Sigmoid colon (tissue), 7 donors: ENCODE measurements around the gene ADAM33. TPM values are rescaled to one million over a fixed set of nuclear protein-coding genes. Genes with fewer than 3 reads are reported as not detected.

Source experiments
- DNase-seq: peaks from one replicate; pipeline ENCODE4 v3.0.0-alpha.2; 2019
- H3K27ac ChIP-seq, 4 donors: fragments of 200-600 bp; sonication (generic); one replicate each; pipeline ENCODE4 v1.5.1; 2016 to 2019; ENCODE audit warnings: mild to moderate bottlenecking in 1 of 4
- H3K27me3 ChIP-seq, 3 donors: fragments of 200-600 bp; sonication (generic); one replicate each; pipeline ENCODE4 v1.5.1; 2019; ENCODE audit warnings: mild to moderate bottlenecking in 1 of 3
- H3K36me3 ChIP-seq, 4 donors: fragments of 200-600 bp; sonication (generic); one replicate each; pipeline ENCODE4 v1.5.1; 2016 to 2019
- H3K4me1 ChIP-seq, 4 donors: fragments of 200-600 bp; sonication (generic); one replicate each; pipeline ENCODE4 v1.5.1; 2017 to 2019
- H3K4me3 ChIP-seq, 4 donors: fragments of 200-600 bp; sonication (generic); one replicate each; pipeline ENCODE4 v1.5.1; 2017 to 2019; ENCODE audit warnings: mild to moderate bottlenecking in 2 of 4, moderate library complexity in 1 of 4
- H3K9me3 ChIP-seq, 4 donors: fragments of 200-600 bp in 3 of 4; sonication (generic) in 3 of 4; one replicate each; pipeline versions ENCODE4 v1.5.1 to v1.6.1; 2013 to 2019
- EP300 ChIP-seq, 4 donors: sonication (generic); formaldehyde crosslinking; IDR thresholded peaks; one replicate each; pipeline ENCODE4 v1.6.1; 2017; ENCODE audit warnings: antibody characterized with exemption in 4 of 4
- POLR2A ChIP-seq, 2 donors: fragments of 450-650 bp; IDR thresholded peaks; one replicate each; pipeline ENCODE4 v1.6.1; 2016; ENCODE audit warnings: antibody characterized with exemption in 2 of 2, mild to moderate bottlenecking in 2 of 2, moderate library complexity in 2 of 2
- POLR2AphosphoS5 ChIP-seq, 4 donors: sonication (generic); formaldehyde crosslinking; IDR thresholded peaks; one replicate each; pipeline ENCODE4 v1.6.1; 2017; ENCODE audit warnings: antibody characterized with exemption in 4 of 4
- WGBS, 2 donors: extraction: QIAGEN DNeasy Blood & Tissue Kit; methylation state at CpG; one replicate each; pipeline ENCODE4 v1.1.7; 2013; 5-methylcytosine and 5-hydroxymethylcytosine counted together
- intact Hi-C: fragments of 100-400 bp; cut with DNase I; formaldehyde crosslinking; loops from one replicate; pipeline ENCODE4 v1.15.1; 2023
- polyA plus RNA-seq, 3 donors: library from polyadenylated mRNA; stranded (reverse); fragments of 200-250 nt; gene quantifications; one replicate each; pipeline ENCODE4 v1.2.3, GENCODE V29; 2013
- total RNA-seq, 4 donors: library from RNA; depleted of rRNA; stranded (reverse); fragments of >200 nt; gene quantifications; one replicate each; pipeline ENCODE4 v1.1.0, GENCODE V29; 2016
- TF ChIP-seq, protein P1 (sequence below), 4 experiments: fragments of 450-650 bp in 3 of 4; fragments of 200-600 bp in 1 of 4; IDR thresholded peaks; one replicate each; pipeline ENCODE4 v1.5.1; 2016 to 2019; ENCODE audit warnings: antibody characterized with exemption in 4 of 4, mild to moderate bottlenecking in 3 of 4, moderate library complexity in 2 of 4
- donor health status: healthy with polysubstance abuse.
- donor health status: Bipolar disorder and iron deficiency.
- donor health status: healthy.

ADAM33 gene
- total and polyA plus RNA-seq, 7 donors: 0.69 to 484 (median 49.9) TPM

DNA sequence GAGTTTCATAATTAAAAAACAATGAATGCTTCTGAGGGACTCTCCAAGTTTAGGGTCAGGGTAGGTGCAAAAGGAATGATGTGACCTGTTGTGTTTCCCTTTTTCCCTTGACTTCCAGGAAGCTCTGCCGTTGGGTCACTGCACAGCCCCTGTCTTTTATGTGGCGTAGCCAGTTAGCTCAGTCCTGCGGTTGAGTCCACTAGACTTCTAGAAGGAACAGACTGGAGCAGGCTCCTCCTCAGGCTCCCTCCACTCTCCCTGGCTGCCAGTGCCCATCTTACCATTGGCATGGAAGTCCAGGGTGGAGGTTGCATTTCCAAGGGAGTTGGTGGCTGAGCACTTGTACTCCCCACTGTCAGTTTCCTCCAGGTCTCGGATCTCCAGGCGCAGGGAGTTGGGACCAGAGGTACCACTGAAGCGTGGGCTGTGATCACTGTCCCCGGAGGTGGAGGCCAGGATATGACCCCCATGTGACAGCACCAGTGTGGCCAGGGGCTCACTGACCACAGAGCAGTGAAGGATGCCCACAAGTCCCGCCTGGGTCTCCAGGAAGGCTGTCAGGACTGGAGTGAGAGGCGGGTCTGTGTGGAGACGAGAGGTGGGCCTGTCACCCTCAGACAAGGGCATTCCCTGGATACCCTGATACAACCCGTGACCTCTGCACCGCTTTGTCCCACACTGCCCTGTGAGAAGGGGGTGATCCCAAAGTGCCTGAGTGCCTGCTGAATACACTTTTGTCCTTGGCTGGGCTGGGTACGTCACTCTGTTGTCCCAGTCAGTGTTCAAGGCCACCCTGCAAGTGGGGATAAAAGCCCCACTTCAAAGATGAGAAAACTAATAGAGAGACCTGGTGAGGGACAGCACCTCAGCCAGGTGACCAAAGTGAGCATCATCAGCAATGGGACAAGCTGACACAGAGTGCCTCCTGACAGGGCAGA is 19.5 kb upstream of the ADAM33 start:
- H3K4me1 ChIP-seq: no peaks in the 10 kb centered on the region
- intact Hi-C loops: no loop called here
- no peak for DNase-seq
- WGBS, 2 donors: 85 to 89% methylated on average over 13 of the region's 13 CpGs
- TF ChIP-seq POLR2AphosphoS5 (IDR thresholded peaks at IDR 0.05) (no peak), POLR2A (IDR thresholded peaks at IDR 0.05) (no peak), EP300 (IDR thresholded peaks at IDR 0.05) (no peak)
- TF ChIP-seq, protein P1, sequence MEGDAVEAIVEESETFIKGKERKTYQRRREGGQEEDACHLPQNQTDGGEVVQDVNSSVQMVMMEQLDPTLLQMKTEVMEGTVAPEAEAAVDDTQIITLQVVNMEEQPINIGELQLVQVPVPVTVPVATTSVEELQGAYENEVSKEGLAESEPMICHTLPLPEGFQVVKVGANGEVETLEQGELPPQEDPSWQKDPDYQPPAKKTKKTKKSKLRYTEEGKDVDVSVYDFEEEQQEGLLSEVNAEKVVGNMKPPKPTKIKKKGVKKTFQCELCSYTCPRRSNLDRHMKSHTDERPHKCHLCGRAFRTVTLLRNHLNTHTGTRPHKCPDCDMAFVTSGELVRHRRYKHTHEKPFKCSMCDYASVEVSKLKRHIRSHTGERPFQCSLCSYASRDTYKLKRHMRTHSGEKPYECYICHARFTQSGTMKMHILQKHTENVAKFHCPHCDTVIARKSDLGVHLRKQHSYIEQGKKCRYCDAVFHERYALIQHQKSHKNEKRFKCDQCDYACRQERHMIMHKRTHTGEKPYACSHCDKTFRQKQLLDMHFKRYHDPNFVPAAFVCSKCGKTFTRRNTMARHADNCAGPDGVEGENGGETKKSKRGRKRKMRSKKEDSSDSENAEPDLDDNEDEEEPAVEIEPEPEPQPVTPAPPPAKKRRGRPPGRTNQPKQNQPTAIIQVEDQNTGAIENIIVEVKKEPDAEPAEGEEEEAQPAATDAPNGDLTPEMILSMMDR (IDR thresholded peaks at IDR 0.05): no peak
- H3K27ac ChIP-seq: no peak overlapping the region
- peaks cover 0 to 4% (median 1%) of the 10 kb centered on the region in 4 donors for H3K9me3 ChIP-seq
- no peaks in the 10 kb centered on the region for H3K36me3 ChIP-seq
- H3K27me3 ChIP-seq: no peaks in the 10 kb centered on the region
- H3K4me3 ChIP-seq: no peak overlapping the region

DNA sequence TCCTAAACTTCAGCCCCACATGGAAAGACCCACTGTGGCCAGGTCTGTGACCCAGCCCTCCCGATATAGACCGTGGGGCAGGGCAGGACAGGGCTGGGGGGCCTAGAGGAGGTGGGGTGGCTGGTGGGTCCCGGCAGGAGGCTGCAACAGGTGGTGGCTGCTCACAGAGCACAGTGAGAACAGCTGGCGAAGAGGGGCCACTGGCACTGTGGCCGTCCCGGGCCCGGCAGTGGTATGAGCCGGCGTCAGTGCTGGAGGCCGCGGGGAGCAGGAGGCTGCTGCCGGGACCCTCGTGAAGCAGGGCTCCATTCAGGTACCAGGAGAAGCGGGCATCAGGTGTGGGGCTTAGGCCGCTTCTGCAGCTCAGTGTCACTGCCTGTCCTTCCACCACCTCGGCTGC is 17.2 kb upstream of the ADAM33 start:
- no peak for DNase-seq
- no peak overlapping the region for H3K27ac ChIP-seq
- no peaks in the 10 kb centered on the region for H3K4me1 ChIP-seq
- peaks cover 0 to 6% (median 1%) of the 10 kb centered on the region in 4 donors for H3K9me3 ChIP-seq
- intact Hi-C loops: no loop called here
- no peaks in the 10 kb centered on the region for H3K27me3 ChIP-seq
- 92% methylated on average over 16 of the region's 16 CpGs for WGBS, 2 donors
- no peaks in the 10 kb centered on the region for H3K36me3 ChIP-seq
- TF ChIP-seq, protein P1 (IDR thresholded peaks at IDR 0.05): no peak
- no peak for TF ChIP-seq EP300 (IDR thresholded peaks at IDR 0.05)
- no peak for TF ChIP-seq POLR2A (IDR thresholded peaks at IDR 0.05)
- no peak for TF ChIP-seq POLR2AphosphoS5 (IDR thresholded peaks at IDR 0.05)
- no peak overlapping the region for H3K4me3 ChIP-seq

DNA sequence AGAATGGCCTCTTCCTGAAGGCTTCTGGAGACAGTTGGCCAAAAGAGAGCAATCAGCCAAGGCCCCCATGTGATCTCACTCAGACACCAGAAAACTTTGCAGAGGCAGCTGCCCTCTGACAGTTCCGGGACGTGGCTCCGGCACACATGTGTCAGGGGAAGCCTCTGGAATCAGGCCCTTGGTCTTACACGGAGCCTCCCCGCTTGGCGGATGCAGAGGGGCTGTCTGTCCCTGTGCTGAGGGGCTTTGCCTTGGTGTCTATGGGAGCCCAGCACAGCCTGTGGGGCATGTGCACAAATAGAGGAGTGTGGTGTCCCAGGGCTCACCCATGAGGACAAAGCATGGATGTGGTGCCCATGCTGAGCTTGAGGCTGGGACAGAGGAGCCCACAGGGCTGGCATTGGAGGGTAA is 16.8 kb upstream of the ADAM33 start:
- intact Hi-C loops: no loop called here
- Histone ChIP-seq H3K36me3 (no peaks in the 10 kb centered on the region), H3K4me3 (no peak overlapping the region), H3K9me3 (peaks cover 0 to 6% (median 1%) of the 10 kb centered on the region in 4 donors), H3K27me3 (no peaks in the 10 kb centered on the region), H3K27ac (no peak overlapping the region), H3K4me1 (no peaks in the 10 kb centered on the region)
- WGBS, 2 donors: 79 to 86% methylated on average over 6 of the region's 6 CpGs
- TF ChIP-seq POLR2AphosphoS5 (IDR thresholded peaks at IDR 0.05) (no peak), EP300 (IDR thresholded peaks at IDR 0.05) (no peak), POLR2A (IDR thresholded peaks at IDR 0.05) (no peak)
- TF ChIP-seq, protein P1 (IDR thresholded peaks at IDR 0.05): no peak
- DNase-seq: no peak

DNA sequence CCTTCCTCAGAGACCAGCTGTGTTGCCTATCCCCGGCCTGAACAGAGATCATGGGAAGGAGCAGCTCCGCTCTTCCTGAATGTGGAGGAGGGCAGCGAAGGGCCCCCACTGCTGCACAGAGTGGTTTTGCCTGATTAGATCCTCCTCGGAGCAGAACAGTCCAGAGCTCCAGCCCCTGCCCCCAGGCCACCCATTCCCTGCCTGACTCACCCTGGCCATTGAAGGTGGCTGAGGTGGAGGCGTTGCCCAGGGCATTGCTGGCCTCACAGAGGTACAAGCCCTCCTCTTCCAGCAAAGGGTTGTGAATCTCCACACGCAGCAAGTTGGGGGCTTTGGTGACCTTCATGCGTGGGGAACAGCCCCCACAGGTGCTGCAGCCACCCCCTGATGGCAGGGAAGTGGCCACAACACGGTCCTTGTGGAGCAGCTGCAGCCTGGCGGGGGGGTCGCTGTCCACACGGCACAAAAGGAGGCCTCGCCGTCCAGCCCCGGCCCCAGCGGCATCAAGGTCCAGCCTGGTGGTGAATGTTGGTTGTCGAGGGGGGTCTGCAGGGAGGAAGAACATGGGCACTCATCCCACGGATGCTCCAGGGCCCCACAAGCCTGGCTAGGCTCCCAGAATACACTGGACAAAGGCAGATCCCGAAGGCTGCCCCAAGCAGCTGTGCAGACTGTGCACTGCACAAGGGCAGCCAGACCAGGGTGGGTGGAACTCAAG is 15.9 kb upstream of the ADAM33 start:
- intact Hi-C loops: no loop called here
- no peaks in the 10 kb centered on the region for H3K4me1 ChIP-seq

More for the DNA sequence above, 15.9 kb upstream of the ADAM33 start:
- 78 to 82% methylated on average over 18 of the region's 18 CpGs for WGBS, 2 donors
- Histone ChIP-seq H3K27ac (no peak overlapping the region), H3K27me3 (no peaks in the 10 kb centered on the region), H3K36me3 (no peaks in the 10 kb centered on the region), H3K9me3 (peaks cover 0 to 6% (median 1%) of the 10 kb centered on the region in 4 donors), H3K4me3 (no peak overlapping the region)
- TF ChIP-seq EP300 (IDR thresholded peaks at IDR 0.05) (no peak), POLR2A (IDR thresholded peaks at IDR 0.05) (no peak), POLR2AphosphoS5 (IDR thresholded peaks at IDR 0.05) (no peak)
- TF ChIP-seq, protein P1 (IDR thresholded peaks at IDR 0.05): no peak
- DNase-seq: no peak
